HG02763 (cell line): ENCODE measurements around the gene RYR3.

Experiments used
- ATAC-seq: cut with Tn5 transposase; IDR thresholded peaks from one replicate; pipeline ENCODE4 v1.9.1; 2021; ENCODE audit warnings: mild to moderate bottlenecking, moderate library complexity; ENCODE audit not compliant: unreplicated experiment

The RYR3 gene

GRCh38 chr15:33310481-33311311 lies at the start of gene RYR3:
TSS of gene RYR3 (plus strand) at chr15:33310967. CDS start at chr15:33311046, 79 bp downstream.
- ATAC-seq, result no peak

- ATAC-seq, result no peak
These were observed 48.5 kb upstream of the RYR3 start for GRCh38 chr15:33262306-33262705.

GRCh38 chr15:33277689-33278088 lies 33.1 kb upstream of the RYR3 start:
- no peak for ATAC-seq

- no peak for ATAC-seq
These were observed 31.8 kb upstream of the RYR3 start for GRCh38 chr15:33278816-33279612.

GRCh38 chr15:33279613-33280205 lies 31.1 kb upstream of the RYR3 start:
- no peak for ATAC-seq

GRCh38 chr15:33282226-33283020 lies 28.3 kb upstream of the RYR3 start:
- no peak for ATAC-seq

- ATAC-seq, result no peak
These were observed 27.2 kb upstream of the RYR3 start for GRCh38 chr15:33283576-33283975.

- ATAC-seq, result no peak
These were observed 26.4 kb upstream of the RYR3 start for GRCh38 chr15:33284336-33284735.

- ATAC-seq, result no peak
These were observed 18.0 kb upstream of the RYR3 start for GRCh38 chr15:33292717-33293307.

GRCh38 chr15:33293713-33294334 lies 16.9 kb upstream of the RYR3 start:
- no peak for ATAC-seq

GRCh38 chr15:33296050-33296449 lies 14.7 kb upstream of the RYR3 start:
- no peak for ATAC-seq

- ATAC-seq, result no peak
These were observed 13.9 kb upstream of the RYR3 start for GRCh38 chr15:33296856-33297255.

- ATAC-seq, result no peak
These were observed 12.1 kb upstream of the RYR3 start for GRCh38 chr15:33298631-33299030.

- no peak for ATAC-seq
These were observed 5.8 kb upstream of the RYR3 start for GRCh38 chr15:33304924-33305323.

GRCh38 chr15:33309602-33310276 lies 1.0 kb upstream of the RYR3 start:
- no peak for ATAC-seq

- no peak for ATAC-seq
These were observed 675 bp downstream of the RYR3 start for GRCh38 chr15:33311312-33311971.

GRCh38 chr15:33313491-33313890 lies 2.7 kb downstream of the RYR3 start:
- ATAC-seq, result no peak

GRCh38 chr15:33314069-33314468 lies 3.3 kb downstream of the RYR3 start:
- ATAC-seq, result no peak

GRCh38 chr15:33315044-33315443 lies 4.3 kb downstream of the RYR3 start:
- no peak for ATAC-seq
